Endometrium (tissue), 2 donors: ENCODE data around the gene CCDC178.
A peak's percentile ranks its signal among the peaks of the same experiment; 100 is the strongest.

Source experiments
- FAIRE-seq: peaks from 2 replicates; lab custom pipeline; 2012; peaks lifted over from hg19 to GRCh38; lab: Jason Lieb, UNC
- donor health status: control.
- donor health status: control.

CCDC178 gene

GRCh38 chr18:33116376-33116775 lies 324.1 kb downstream of the CCDC178 start:
- no peak for FAIRE-seq

GRCh38 chr18:33115917-33116316 lies 324.6 kb downstream of the CCDC178 start:
- FAIRE-seq = no peak

- no peak for FAIRE-seq
These were observed 325.0 kb downstream of the CCDC178 start for GRCh38 chr18:33115476-33115875.

- FAIRE-seq = no peak
These were observed 325.8 kb downstream of the CCDC178 start for GRCh38 chr18:33114749-33115148.

- no peak for FAIRE-seq
These were observed 327.1 kb downstream of the CCDC178 start for GRCh38 chr18:33113416-33113815.

- FAIRE-seq = no peak
These were observed 333.0 kb downstream of the CCDC178 start for GRCh38 chr18:33107511-33107910.

GRCh38 chr18:33101316-33101715 lies 339.2 kb downstream of the CCDC178 start:
- no peak for FAIRE-seq

- FAIRE-seq = no peak
These were observed 340.9 kb downstream of the CCDC178 start for GRCh38 chr18:33099626-33100025.

- no peak for FAIRE-seq
These were observed 343.4 kb downstream of the CCDC178 start for GRCh38 chr18:33097126-33097525.

GRCh38 chr18:33090461-33090860 lies 350.1 kb downstream of the CCDC178 start:
- no peak for FAIRE-seq

- no peak for FAIRE-seq
These were observed 363.9 kb downstream of the CCDC178 start for GRCh38 chr18:33076601-33077000.

GRCh38 chr18:33074125-33074524 lies 366.4 kb downstream of the CCDC178 start:
- FAIRE-seq = no peak

GRCh38 chr18:33062834-33063364 lies 377.6 kb downstream of the CCDC178 start:
- no peak for FAIRE-seq

GRCh38 chr18:33052886-33053285 lies 387.6 kb downstream of the CCDC178 start:
- no peak for FAIRE-seq

GRCh38 chr18:33051407-33051806 lies 389.1 kb downstream of the CCDC178 start:
- FAIRE-seq = no peak

- FAIRE-seq = no peak
These were observed 400.3 kb downstream of the CCDC178 start for GRCh38 chr18:33040213-33040612.

- FAIRE-seq = no peak
These were observed 405.6 kb downstream of the CCDC178 start for GRCh38 chr18:33034945-33035344.

- peak; percentile 82 for FAIRE-seq
These were observed 406.3 kb downstream of the CCDC178 start for GRCh38 chr18:33034212-33034611.

GRCh38 chr18:33022370-33022769 lies 418.2 kb downstream of the CCDC178 start:
- FAIRE-seq = no peak

GRCh38 chr18:33020877-33021276 lies 419.6 kb downstream of the CCDC178 start:
- no peak for FAIRE-seq

- FAIRE-seq = no peak
These were observed 426.3 kb downstream of the CCDC178 start for GRCh38 chr18:33014060-33014796.

GRCh38 chr18:33010149-33010548 lies 430.4 kb downstream of the CCDC178 start:
- FAIRE-seq = no peak

GRCh38 chr18:32998921-32999320 lies 441.6 kb downstream of the CCDC178 start:
- FAIRE-seq = no peak

- FAIRE-seq = no peak
These were observed 442.2 kb downstream of the CCDC178 start for GRCh38 chr18:32998285-32998684.
